Stimulated activated memory B cell treated with anti-CD40 and anti-IgM and Interleukin-4, amounts not matched to agents 10 μg/mL and 1 μg/mL and 100 μg/mL, for 72 hours (primary cell): ENCODE data around the gene HMGN1.
A peak's percentile ranks its signal among the peaks of the same experiment; 100 is the strongest.

Experiments
- ATAC-seq: fragments of 150-1000 bp; cut with Tn5 transposase; 2 replicates; pipeline ENCODE4 v1.10.0; 2021
- H3K27ac Mint-ChIP-seq: one replicate; pipeline ENCODE4 v1.8.0; 2022; ENCODE audit warnings: mild to moderate bottlenecking, mixed read lengths
- H3K27me3 Mint-ChIP-seq: one replicate; pipeline ENCODE4 v1.8.0; 2022; ENCODE audit warnings: mixed read lengths
- H3K36me3 Mint-ChIP-seq: one replicate; pipeline ENCODE4 v1.8.0; 2022; ENCODE audit warnings: mixed read lengths
- H3K4me1 Mint-ChIP-seq: one replicate; pipeline ENCODE4 v1.8.0; 2022; ENCODE audit warnings: mixed read lengths
- H3K4me3 Mint-ChIP-seq: one replicate; pipeline ENCODE4 v1.8.0; 2022; ENCODE audit warnings: mild to moderate bottlenecking, moderate library complexity, mixed read lengths
- H3K9me3 Mint-ChIP-seq: one replicate; pipeline ENCODE4 v1.8.0; 2022; ENCODE audit warnings: mixed read lengths

HMGN1 gene

GRCh38 chr21:39312112-39313041 is 36.5 kb downstream of the HMGN1 start:
- Mint-ChIP-seq H3K4me1 (peaks cover 53% of the 10 kb centered on the region), H3K27me3 (no peaks in the 10 kb centered on the region), H3K4me3 (peak overlapping the region; percentile 98), H3K36me3 (peaks cover 29% of the 10 kb centered on the region), H3K27ac (peak overlapping the region; percentile 93), H3K9me3 (no peaks in the 10 kb centered on the region)
- ATAC-seq: peak; percentile 91

GRCh38 chr21:39311164-39311563 is 37.7 kb downstream of the HMGN1 start:
- H3K36me3 Mint-ChIP-seq: peaks cover 29% of the 10 kb centered on the region
- H3K9me3 Mint-ChIP-seq: no peaks in the 10 kb centered on the region
- no peak overlapping the region for H3K27ac Mint-ChIP-seq
- H3K27me3 Mint-ChIP-seq: no peaks in the 10 kb centered on the region
- ATAC-seq: no peak
- peaks cover 45% of the 10 kb centered on the region for H3K4me1 Mint-ChIP-seq
- no peak overlapping the region for H3K4me3 Mint-ChIP-seq

- Mint-ChIP-seq H3K4me3 (no peak overlapping the region), H3K36me3 (peaks cover 36% of the 10 kb centered on the region), H3K27me3 (no peaks in the 10 kb centered on the region), H3K9me3 (no peaks in the 10 kb centered on the region), H3K4me1 (peaks cover 33% of the 10 kb centered on the region), H3K27ac (no peak overlapping the region)
- ATAC-seq: no peak
Measured at GRCh38 chr21:39307466-39307865, 41.4 kb downstream of the HMGN1 start.

GRCh38 chr21:39300587-39300986 is 48.3 kb downstream of the HMGN1 start:
- Mint-ChIP-seq H3K4me1 (peaks cover 14% of the 10 kb centered on the region), H3K36me3 (peaks cover 40% of the 10 kb centered on the region)
- no peak for ATAC-seq

GRCh38 chr21:39296891-39297290 is 52.0 kb downstream of the HMGN1 start:
- peaks cover 65% of the 10 kb centered on the region for H3K36me3 Mint-ChIP-seq
- peaks cover 2% of the 10 kb centered on the region for H3K9me3 Mint-ChIP-seq
- no peak overlapping the region for H3K27ac Mint-ChIP-seq
- ATAC-seq: no peak
- no peak overlapping the region for H3K4me3 Mint-ChIP-seq
- peaks cover 7% of the 10 kb centered on the region for H3K4me1 Mint-ChIP-seq
- no peaks in the 10 kb centered on the region for H3K27me3 Mint-ChIP-seq

More at GRCh38 chr21:39300587-39300986, 48.3 kb downstream of the HMGN1 start:
- Mint-ChIP-seq H3K9me3 (peaks cover 2% of the 10 kb centered on the region), H3K27me3 (no peaks in the 10 kb centered on the region), H3K4me3 (no peak overlapping the region), H3K27ac (no peak overlapping the region)
